GM21360 (cell line): ENCODE measurements around the gene GK.
"Not testable (repeated sequence)": the region's sequence is repeated elsewhere in the genome, so short reads cannot be mapped to it uniquely, and the experiment has no call there.

Experiments used
- ATAC-seq: cut with Tn5 transposase; IDR thresholded peaks from one replicate; pipeline ENCODE4 v1.9.1; 2021; ENCODE audit warnings: mild to moderate bottlenecking, moderate library complexity; ENCODE audit not compliant: unreplicated experiment

The GK gene

DNA sequence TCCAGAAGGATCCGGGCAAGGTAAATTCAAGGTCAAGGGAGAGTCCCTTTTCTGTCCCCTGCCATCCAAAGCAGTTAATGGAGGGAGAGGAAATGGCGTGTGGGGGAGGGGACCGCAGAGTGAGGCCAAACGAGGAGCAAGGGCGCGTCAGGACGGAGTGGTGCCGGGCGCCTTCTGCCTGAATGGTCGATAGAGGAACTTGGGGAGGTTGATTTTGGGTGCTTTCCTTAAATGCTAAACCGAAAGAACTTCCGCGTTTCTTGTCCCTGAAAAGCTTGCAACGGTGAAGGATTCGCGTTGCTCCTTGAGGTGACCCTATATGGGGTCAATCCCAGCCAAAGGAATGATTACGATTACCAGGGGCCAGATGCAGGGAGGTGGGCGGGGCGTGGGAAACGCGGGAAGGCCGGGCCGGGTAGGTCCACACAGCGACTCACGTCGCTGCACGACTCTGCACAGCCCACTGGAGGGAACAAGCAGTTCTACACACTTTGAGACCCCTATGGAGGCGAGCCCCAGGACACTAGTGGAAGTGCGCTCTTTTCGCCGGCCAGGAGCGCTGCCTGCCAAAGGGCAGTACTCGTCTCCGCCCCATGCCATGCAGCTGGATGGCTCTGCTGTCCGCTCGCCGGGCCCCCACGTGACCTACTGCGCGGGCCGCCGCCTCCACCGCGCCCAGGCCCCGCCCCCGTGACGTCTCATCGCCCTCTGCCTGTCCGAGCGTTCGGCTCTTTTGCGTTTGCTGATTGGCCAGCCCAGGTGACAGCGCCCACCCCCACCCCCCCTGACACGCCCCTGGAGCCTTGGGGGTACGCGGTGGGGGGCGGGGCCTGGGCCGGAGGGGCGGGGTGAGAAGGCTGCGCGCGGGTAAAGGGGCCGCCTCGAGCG lies 452 bp upstream of the GK start:
- ATAC-seq: peak; percentile 78

DNA sequence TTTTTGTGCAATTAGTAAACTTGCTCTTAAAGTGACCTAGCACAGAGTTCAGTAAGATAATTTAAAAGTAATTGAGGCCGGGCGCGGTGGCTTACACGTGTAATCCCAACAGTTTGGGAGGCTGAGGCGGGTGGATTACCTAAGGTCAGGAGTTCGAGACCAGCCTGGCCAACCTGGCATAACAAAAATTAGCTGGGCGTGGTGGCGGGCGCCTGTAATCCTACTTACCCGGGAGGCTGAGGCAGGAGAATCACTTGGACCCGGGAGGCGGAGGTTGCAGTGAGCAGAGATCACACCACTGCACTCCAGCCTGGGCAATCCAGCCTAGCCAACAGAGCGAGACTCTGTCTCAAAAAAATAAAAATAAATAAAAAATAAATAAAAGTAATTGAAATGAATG lies 1.2 kb downstream of the GK start:
- not testable (repeated sequence) for ATAC-seq

DNA sequence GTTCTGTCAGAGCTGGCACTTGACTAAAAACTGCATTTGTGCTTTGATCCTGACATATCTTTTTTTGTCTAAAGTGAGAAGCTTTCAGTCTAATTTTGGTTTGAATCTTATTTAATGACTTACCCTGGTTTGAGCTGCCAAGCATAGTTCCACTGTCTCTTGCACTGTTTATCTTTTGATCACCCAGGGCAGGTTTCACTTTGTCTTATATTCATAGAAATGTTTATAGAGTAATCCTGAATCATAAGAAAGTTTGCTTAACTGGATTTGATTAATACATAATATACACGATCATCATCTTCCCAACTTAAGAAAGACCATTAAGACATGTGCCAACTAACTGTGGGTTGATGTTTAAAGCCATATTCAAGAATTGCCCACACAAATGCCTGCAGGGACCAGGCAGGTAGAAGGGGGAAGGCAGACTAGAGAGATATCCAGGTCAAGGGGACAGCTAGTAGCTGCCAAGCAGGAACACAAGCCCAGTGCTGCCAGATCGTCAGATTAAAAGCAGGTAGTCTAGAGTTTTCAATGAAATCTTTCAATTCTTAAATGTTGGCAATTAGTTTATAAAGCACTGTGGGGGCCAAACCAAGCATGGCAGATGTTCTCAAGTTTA lies 1.9 kb downstream of the GK start:
- ATAC-seq: no peak

DNA sequence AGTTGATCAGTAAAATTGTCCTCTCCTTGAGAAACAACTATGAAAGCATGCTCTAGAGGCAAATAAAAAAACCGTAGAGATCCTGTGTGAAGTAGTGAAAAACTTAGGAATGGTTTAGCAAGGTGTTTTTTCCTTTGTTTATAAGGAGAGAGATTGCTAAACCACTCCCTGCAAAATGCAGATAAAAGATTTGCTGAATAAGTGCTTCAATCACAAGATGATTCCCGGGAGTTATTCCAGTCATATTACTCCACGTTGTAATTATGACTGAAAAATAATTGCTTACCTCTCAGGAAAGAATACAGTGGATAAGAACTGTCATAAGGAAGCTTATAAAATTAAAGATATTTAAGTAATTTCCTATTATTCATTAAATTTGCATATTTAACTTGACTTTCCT lies 2.8 kb downstream of the GK start:
- no peak for ATAC-seq

DNA sequence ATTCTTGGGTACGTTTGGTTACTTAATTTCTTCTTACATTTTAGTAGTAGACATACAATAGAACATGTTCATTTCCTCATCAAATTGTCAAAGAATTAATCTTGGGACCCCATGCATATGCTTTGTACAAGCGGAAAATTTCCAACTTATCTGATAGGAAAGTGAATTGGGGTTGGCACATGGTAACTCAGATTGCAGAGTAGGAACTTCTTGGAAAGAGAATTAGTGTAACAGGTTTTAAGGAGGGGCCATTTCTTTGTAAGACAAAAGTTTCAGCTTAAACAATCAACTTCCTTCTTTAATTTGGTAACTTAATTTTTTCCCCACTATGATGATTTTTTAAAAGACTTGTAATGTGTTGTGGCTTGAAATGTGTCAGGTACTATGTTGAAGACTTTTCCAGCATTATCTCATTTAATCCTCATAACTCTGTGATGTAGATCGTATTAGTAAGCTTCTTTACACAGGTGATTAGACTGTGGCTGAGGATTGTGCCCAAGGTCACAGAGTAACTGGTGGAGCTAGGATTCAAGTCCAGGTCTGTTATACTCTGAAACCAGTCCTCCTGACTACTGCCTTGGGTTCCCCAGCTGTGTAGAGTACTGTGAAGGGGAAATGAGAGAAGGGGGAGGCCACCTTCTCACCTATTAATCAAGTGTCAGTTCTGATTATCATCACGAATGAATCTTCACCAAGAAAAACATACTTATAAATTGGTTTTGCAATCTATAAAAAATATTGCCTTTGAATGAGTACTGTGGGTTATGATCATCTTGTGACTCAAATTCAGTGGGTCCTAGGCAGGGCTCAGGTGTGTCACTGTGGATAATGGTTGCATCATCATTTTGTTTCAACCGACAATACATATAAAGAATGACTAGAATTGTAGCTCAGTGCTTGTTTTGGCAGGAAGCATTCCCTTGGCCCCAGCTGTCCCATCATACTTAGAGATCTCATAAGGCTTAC lies 4.3 kb downstream of the GK start:
- no peak for ATAC-seq

DNA sequence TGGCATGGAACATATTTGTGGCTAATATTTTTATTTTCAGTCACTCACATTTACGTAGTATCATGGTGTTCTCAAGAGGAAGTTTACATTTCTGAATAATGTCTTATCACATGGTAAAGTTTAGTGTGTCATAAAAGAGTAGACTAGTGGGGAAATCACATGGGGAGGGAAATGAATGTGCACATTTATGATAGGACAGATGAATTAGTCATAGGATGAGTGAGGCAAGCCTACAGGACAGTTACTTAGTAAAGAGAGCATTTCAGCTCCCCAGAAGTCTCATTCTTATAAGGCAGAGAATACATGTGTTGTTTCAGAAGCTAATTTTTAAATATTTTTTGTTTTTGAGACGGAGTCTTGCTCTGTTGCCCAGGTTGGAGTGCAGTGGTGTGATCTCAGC lies 6.2 kb downstream of the GK start:
- ATAC-seq: no peak

DNA sequence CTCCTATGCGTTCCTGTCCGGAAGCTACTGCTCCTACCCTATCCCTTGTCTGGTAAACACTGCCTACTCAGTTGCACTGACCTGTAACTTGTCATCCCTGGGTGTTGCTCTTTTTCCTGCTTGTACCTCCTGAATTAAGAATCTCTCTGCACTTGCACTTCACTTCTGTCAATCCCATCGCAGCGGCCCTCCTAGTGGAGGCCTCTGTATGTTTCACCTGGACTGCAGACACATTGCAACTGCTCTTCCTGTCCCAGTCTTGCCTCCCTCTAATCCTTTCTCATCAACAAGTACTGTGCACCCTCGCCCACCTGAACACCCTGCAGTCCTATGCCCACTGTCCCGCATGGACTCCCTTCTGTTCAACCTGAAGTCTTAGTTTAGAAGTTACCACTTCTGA lies 8.0 kb downstream of the GK start:
- no peak for ATAC-seq

DNA sequence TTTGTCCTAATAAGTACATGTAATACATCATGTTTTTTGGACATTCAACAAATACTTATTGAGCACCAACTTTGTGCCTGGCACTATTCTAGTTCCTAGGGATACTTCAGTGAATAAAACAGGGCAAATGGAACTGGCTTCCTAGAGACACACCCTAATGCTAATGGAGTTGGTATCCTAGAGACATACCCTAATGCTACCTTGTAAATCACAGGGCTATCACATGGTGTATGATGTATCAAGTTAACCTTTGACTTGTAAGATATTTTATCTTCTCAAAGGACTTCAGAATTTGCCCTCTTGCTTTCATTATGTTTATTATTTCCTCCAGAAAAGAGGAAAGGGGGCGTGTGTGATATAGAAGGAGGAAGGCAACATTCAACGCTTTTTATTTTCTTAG lies 10.1 kb downstream of the GK start:
- ATAC-seq: no peak

DNA sequence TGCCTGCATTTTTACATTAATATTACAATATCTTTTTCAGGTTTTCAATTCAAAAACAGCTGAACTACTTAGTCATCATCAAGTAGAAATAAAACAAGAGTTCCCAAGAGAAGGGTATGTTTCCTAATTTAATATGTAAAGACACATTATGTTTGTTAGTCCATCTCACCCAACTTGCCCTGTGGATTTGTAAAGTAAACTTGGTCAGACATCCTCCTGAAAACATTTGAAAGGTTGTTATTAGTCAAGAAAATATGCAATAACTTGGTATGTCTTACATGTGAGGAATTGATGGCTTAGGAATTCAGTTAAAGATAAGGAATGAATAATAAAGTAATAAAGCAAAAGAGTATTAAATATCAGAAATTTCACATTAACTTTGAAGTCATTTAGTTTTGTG lies 12.2 kb downstream of the GK start:
- no peak for ATAC-seq

DNA sequence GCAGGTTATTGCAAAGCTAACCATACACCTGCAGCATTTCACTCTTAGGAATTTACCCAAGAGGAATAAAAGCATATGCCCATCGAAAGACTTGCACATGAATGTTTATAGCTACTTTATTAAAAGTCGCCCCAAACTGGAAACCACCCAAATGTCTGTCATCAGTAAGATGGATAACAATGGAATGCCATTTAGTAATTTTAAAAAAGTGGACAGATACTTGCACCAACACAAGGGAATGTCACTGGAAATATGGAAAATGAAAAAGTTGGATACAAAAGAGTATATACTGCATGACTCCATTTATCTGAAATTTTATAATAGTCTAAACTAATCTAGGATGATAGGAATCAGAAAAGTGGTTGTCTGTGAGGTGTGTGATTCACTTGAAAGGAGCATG lies 12.9 kb downstream of the GK start:
- ATAC-seq: no peak

DNA sequence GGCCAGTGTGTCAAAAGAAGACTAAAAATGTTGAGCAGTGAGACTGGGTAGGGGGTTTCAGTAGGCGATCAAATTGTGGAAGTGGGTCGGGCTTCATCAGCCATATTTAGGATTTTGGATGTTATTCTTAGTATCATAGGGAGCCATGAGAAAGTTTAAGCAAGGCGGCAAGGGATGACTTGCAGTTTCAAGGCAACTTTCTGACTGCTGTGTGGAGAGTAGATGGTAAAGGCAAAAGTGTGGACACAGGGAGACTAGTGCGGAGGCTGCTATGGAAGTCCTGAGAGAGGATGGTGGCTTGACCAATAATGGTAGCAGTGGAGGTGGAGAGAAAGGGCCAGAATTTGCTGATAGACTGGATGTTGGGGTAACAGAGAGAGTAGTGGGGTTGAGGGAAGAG lies 15.4 kb downstream of the GK start:
- ATAC-seq: no peak

DNA sequence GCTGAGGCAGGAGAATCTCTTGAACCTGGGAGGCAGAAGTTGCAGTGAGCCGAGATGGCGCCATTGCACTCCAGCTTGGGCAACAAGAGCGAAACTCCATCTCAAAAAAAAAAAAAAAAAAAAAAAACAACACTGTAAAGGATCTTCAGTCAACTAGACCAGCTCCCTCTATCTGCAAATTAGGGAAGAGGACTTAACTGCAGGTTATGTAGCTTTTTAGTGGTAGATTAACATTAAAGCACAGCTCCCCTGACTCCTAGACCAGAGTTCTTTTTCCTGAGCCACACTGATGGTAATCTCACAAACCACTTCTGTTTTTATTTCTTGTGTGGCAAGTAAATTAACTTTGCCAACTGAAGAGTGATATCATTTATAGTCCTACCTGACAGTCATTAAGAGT lies 18.0 kb downstream of the GK start:
- not testable (repeated sequence) for ATAC-seq

DNA sequence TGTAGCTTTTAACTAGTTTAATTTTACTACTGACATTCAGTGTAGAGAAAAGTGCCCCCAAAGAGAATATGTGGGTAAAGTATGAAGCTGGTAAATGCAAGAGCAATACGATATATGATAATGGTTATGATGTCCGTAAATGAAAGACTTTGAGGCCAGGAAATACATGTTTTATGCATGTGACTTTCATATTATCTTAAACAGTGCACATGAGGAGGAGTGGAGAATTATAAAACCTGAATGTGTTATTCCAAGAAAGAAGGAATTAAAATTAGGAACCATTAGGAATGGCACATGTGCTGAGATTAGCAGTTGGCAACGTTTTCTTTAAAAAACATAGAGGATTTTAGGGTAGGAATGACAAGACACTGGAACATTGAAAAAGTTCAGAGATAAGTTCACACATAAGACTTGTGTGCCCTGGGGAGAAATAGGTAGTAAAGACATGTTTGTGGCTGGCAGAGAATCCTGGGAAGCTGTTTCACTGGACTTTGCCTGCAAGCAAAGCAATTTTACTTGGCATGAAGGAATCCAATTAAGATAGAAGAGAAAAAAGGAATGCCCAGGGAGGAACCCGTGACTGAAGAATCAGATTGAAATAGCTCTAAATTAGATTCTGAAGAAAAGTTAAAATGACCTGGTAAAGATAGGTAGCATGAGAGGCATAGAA lies 20.0 kb downstream of the GK start:
- no peak for ATAC-seq

DNA sequence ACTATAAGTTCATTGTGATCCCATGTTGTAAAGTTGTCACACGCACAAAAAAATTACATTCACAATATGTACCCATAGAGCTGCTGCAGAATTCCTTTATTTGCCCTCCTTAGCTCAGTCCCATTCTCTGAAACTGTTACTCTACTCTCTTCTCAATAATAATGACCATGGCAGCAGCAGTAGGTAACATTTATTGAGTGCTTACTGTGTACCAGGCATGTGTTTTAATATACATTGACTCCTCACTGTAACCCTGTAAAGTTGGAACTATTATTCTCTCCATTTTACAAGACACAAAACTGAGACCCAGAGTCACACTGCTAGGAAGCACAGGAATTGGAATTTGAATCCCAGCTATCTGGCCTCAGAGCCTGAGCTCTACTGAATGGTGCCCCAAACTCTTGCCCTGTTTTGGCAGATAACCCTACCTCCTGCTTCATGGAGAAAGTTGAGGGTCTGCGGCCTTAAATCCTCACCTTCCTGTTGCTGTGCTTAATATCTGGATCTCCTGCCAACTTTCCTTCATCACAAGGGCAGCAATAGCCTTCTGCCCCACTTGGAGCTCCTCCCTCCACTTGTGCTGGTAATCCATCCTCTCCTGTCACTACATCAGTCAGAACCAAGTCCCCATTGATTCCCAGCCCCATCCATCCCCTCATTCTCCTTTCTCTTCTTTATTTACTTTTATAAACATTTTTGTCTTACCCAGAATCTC lies 20.8 kb downstream of the GK start:
- ATAC-seq: no peak

DNA sequence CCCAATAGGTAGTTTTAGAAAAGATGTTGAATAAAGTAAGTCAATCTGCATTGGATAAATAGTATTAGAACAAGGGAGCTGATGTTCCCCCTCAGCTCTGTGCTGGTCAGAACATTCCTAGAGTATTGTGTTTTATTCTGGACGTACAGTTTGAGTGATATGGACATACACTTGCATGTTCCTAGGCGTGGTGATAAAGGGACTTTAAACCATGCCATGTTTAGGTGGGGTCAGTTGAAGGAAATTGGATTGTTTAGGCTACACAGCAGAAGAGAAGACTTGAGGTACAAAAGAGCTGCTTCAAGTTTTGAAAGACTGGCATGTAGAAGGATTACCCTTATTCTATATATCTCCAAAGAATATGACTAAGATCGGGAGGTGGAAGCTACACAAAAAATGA lies 21.6 kb downstream of the GK start:
- no peak for ATAC-seq

DNA sequence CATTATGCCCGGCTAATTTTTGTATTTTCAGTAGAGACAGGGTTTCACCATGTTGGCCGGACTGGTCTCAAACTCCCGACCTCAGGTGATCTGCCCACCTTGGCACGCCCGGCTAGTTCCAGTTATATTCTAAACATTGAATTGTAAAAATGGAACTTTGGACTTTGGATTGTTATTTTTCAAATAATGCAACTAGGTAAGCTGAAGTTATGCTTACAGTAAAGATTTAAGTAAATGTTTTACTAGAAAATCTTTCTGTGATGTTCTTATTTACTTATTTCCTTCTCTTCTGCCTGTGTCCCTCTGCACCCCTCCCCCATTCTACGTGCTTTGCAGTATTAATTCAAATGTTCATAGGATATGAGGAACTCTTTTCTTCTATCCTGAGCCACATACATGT lies 26.1 kb downstream of the GK start:
- ATAC-seq: no peak

DNA sequence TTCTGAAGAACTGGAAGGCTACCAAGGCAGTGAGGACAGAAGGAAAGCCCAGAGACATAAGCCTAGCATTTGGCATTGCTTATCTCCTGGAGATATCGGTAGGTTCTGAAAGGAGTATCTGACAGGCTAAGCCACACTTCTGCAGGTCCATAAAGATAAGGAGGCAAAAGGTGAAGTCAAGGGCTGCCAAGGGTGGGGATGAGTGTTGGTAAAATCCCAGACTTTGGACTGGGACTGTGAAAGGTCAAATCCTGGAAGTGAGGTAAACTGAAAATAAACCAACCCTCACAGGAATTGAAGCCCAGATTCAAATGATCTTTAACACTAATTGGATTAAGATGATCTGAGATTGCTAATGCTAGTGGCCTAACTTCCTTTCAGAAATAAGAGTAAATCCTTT lies 27.4 kb downstream of the GK start:
- ATAC-seq: no peak

DNA sequence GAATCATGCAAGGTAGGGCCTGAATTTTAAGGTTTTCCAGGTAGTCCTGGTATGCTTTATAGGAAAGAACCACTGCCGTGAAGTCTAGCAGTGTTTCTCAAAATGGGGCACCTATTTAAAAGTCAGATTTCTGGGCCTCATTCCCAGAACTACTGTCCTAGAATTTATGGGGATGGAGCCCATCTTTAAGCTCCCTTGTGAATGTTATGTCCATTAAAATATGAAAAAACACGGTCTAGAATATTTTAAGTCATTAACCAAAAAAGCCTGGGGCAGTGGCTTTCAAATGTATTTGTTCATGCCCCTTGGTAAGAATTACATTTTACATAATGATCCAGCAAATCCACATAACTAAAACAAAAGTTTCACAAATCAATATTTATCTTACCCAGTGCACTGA lies 35.4 kb downstream of the GK start:
- ATAC-seq: no peak

DNA sequence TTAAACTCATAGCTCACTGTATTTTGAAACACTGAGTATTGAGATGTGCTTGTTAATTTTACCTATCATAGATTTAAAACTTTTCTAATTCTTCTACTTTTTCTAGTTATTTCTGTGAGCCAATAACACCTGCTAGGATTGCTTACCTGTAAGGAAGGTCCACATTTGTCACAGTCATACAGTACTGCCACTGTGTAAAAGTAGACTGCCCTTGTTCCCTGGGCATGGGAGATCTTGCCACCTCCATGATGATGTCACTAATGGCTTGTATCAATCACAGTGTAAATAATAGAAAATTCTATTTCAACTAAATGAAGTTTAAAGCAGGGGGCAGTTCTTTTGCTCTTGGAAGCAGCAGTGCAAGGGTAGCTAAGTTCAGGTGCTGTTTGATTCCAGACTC lies 35.9 kb downstream of the GK start:
- ATAC-seq: no peak

DNA sequence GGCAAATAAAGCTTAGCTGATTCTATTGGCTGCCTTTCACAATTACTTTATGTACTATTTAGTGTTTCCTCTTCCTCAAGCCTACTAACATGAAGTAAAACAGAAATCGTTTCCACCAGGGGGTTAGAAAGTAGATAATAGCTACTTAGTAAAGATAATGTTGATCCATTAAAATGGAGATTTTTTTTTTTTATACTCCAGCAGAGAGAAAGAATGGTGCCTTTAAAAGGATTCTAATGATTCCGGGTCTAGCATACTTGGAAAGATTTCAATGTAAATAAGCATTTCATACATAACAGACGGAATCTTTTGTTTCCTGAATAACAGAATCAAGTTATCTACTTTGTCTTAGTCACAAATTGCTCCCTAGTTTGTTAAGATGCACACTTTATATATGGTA lies 37.1 kb downstream of the GK start:
- no peak for ATAC-seq
